A549 (cell line): Measurements from ENCODE around the gene LSM10.

Source experiments
- CTCF ChIP-seq: fragments of >200 bp; sonication (Bioruptor Twin); formaldehyde crosslinking; IDR thresholded peaks from 3 replicates; pipeline ENCODE4 v1.5.1; 2016
- EP300 ChIP-seq, 2 experiments: fragments of >200 bp; sonication (Bioruptor Twin); formaldehyde crosslinking; IDR thresholded peaks; 2 replicates in 1 of 2; 3 replicates in 1 of 2; pipeline ENCODE4 v1.6.1; 2016 to 2017
- HMGXB4 ChIP-seq: fragments of 250-450 bp; sonication (Bioruptor Pico); IDR thresholded peaks from 2 replicates; pipeline ENCODE4 v1.5.0; 2021; ENCODE audit warnings: mild to moderate bottlenecking, moderate library complexity, borderline replicate concordance
- POLR2A ChIP-seq: IDR thresholded peaks from 2 replicates; pipeline ENCODE4 v1.6.1; 2012; ENCODE audit warnings: mild to moderate bottlenecking, low read length
- POLR2AphosphoS2 ChIP-seq: conservative IDR thresholded peaks from 2 replicates; pipeline ENCODE4 v1.6.1; 2012; ENCODE audit warnings: low read length, improper control_type of control experiment, inconsistent platforms
- RNF2 ChIP-seq: fragments of 200-600 bp; sonication (generic); IDR thresholded peaks from 2 replicates; pipeline ENCODE4 v1.6.1; 2016; ENCODE audit warnings: low read depth, mild to moderate bottlenecking, antibody characterized with exemption, moderate library complexity, borderline replicate concordance

- TF ChIP-seq POLR2A, result no peak
- no peak for TF ChIP-seq RNF2
- TF ChIP-seq CTCF, result no peak
- TF ChIP-seq POLR2AphosphoS2, result no peak
- no peak for TF ChIP-seq HMGXB4 (CRISPR knock-in tag)
- no peak for TF ChIP-seq EP300 (IDR thresholded peaks at IDR 0.05)
Measured at GRCh38 chr1:36440646-36441045, 42.9 kb upstream of the LSM10 start.
